PFSK-1 (cell line): ENCODE results near the gene GNAO1.

Experiments used
- FOXP2 ChIP-seq: optimal IDR thresholded peaks from 2 replicates; pipeline ENCODE3; 2011; ENCODE audit warnings: borderline replicate concordance, control low read depth, inconsistent platforms; ENCODE audit not compliant: insufficient read depth; ENCODE audit errors: extremely low read length, extremely low read depth
- POLR2AphosphoS5 ChIP-seq: IDR thresholded peaks from 2 replicates; pipeline ENCODE4 v1.6.1; 2012; ENCODE audit warnings: low read depth, mild to moderate bottlenecking, control low read depth, low read length, moderate library complexity
- REST ChIP-seq, 2 experiments: IDR thresholded peaks; 2 replicates each; pipeline versions ENCODE4 v1.6.1 to v1.8.0; 2011 to 2012; ENCODE audit warnings: low read depth in 2 of 2, low read length in 2 of 2, control low read depth in 1 of 2, inconsistent platforms in 1 of 2, mild to moderate bottlenecking in 1 of 2, moderate library complexity in 1 of 2; ENCODE audit not compliant: insufficient read depth in 1 of 2
- TAF1 ChIP-seq: IDR thresholded peaks from 2 replicates; pipeline ENCODE4 v1.6.1; 2012; ENCODE audit warnings: low read length, control low read depth, borderline replicate concordance; ENCODE audit not compliant: insufficient read depth

GRCh38 chr16:56221995-56222394 is 30.7 kb downstream of the GNAO1 start:
- TF ChIP-seq TAF1 (no peak), REST (IDR thresholded peaks at IDR 0.05; ENCODE audit: insufficient read depth in 1 of 2, low read depth in 2 of 2, low read length in 2 of 2) (no peak), POLR2AphosphoS5 (no peak), FOXP2 (no peak)
